Measurements from ENCODE around the gene DRGX. TPM values are rescaled to one million over a fixed set of nuclear protein-coding genes. Genes with fewer than 3 reads are reported as not detected.

Gene DRGX
- total and polyA plus RNA-seq, 2 of the 4 experiments (the other 2 are of a cell fraction): not detected

DNA sequence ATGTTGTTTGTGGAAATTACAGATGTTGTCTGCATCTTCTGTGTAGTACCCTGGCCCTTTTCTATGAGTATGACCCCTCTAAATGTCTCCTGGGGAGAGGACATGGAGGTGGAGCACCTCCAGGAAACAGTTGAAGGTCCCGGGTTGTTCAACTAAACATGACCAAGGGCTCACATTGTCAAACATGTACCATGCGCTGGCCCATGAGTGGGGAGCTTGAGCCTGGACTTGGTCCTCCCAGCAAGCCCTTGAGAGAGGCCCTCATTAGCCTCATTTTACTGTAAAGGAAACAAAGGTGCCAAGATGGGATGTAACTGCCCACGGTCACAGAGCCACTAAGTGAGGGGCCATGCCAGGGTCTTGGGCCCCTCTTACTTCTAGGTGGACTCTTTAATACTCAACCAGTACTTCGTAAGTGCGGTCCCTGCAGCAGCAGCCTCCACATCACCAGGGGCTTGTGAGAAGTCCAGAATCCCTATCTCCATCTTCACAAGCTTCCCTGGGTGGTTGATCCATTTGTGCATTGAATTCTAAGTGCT, 65.7 kb downstream of the DRGX start:
- Histone ChIP-seq H4K8ac (ENCODE audit: low read depth in 2 of 2, low read length in 2 of 2) (no peak overlapping the region), H4K5ac (ENCODE audit: low read depth, low read length) (no peak overlapping the region), H4K20me1 (ENCODE audit: insufficient read depth, low read length) (no peaks in the 10 kb centered on the region), H2AK5ac (ENCODE audit: low read depth, low read length) (no peak overlapping the region), H3K23ac (ENCODE audit: low read depth, low read length) (no peak overlapping the region), H3K9me1 (ENCODE audit: insufficient read depth, low read length) (no peaks in the 10 kb centered on the region), H3K56ac (ENCODE audit: extremely low read depth, insufficient read depth, low read length) (no peak overlapping the region), H4K91ac (ENCODE audit: insufficient read depth, low read depth, low read length) (no peak overlapping the region), H3K18ac (ENCODE audit: low read depth, low read length) (no peak overlapping the region), H3K4me3 (ENCODE audit: insufficient read depth, low read depth, low read length) (no peak overlapping the region), H2AK9ac (replicated peaks; ENCODE audit: low read depth, low read length, poor library complexity) (no peak overlapping the region), H3K4ac (ENCODE audit: low read depth, low read length) (no peak overlapping the region), H3K36me3 (ENCODE audit: control insufficient read depth, insufficient read depth, low read length) (no peaks in the 10 kb centered on the region), H2BK20ac (ENCODE audit: low read depth, low read length) (no peak overlapping the region), H3K27ac (ENCODE audit: insufficient read depth, low read length) (no peak overlapping the region), H3K4me2 (ENCODE audit: low read depth, low read length) (no peak overlapping the region), H2BK120ac (ENCODE audit: low read depth, low read length) (no peak overlapping the region), H2BK15ac (ENCODE audit: low read depth, low read length) (no peak overlapping the region), H3K79me1 (ENCODE audit: low read depth in 1 of 2, low read length in 2 of 2) (no peaks in the 10 kb centered on the region), H2AFZ (replicated peaks; ENCODE audit: low read length, poor library complexity) (no peak overlapping the region), H3K4me1 (ENCODE audit: control insufficient read depth, insufficient read depth, low read length) (no peaks in the 10 kb centered on the region), H3K27me3 (ENCODE audit: control insufficient read depth, insufficient read depth, low read length) (peaks cover 10% of the 10 kb centered on the region), H3K9me3 (ENCODE audit: control insufficient read depth, insufficient read depth, low read length) (no peaks in the 10 kb centered on the region), H3K9ac (ENCODE audit: low read depth, low read length) (no peak overlapping the region), H3K14ac (replicated peaks; ENCODE audit: low read depth, low read length) (no peak overlapping the region), H2BK5ac (ENCODE audit: low read depth, low read length, poor library complexity, severe bottlenecking) (no peak overlapping the region)
- TF ChIP-seq, protein P1, sequence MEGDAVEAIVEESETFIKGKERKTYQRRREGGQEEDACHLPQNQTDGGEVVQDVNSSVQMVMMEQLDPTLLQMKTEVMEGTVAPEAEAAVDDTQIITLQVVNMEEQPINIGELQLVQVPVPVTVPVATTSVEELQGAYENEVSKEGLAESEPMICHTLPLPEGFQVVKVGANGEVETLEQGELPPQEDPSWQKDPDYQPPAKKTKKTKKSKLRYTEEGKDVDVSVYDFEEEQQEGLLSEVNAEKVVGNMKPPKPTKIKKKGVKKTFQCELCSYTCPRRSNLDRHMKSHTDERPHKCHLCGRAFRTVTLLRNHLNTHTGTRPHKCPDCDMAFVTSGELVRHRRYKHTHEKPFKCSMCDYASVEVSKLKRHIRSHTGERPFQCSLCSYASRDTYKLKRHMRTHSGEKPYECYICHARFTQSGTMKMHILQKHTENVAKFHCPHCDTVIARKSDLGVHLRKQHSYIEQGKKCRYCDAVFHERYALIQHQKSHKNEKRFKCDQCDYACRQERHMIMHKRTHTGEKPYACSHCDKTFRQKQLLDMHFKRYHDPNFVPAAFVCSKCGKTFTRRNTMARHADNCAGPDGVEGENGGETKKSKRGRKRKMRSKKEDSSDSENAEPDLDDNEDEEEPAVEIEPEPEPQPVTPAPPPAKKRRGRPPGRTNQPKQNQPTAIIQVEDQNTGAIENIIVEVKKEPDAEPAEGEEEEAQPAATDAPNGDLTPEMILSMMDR (conservative IDR thresholded peaks at IDR 0.05; ENCODE audit: low read depth, low read length): no peak
- TF ChIP-seq, protein P2, sequence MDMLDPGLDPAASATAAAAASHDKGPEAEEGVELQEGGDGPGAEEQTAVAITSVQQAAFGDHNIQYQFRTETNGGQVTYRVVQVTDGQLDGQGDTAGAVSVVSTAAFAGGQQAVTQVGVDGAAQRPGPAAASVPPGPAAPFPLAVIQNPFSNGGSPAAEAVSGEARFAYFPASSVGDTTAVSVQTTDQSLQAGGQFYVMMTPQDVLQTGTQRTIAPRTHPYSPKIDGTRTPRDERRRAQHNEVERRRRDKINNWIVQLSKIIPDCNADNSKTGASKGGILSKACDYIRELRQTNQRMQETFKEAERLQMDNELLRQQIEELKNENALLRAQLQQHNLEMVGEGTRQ (IDR thresholded peaks at IDR 0.05; ENCODE audit: low read depth, low read length): no peak
- no peak for TF ChIP-seq RFX5 (IDR thresholded peaks at IDR 0.05; ENCODE audit: low read depth, low read length)
- TF ChIP-seq CHD1 (IDR thresholded peaks at IDR 0.05; ENCODE audit: low read depth, low read length): no peak
- TF ChIP-seq NFE2L2 (IDR thresholded peaks at IDR 0.05; ENCODE audit: low read depth, low read length): no peak
- no peak for TF ChIP-seq CEBPB (IDR thresholded peaks at IDR 0.05; ENCODE audit: low read depth, low read length)
- no peak for TF ChIP-seq POLR2A (IDR thresholded peaks at IDR 0.05; ENCODE audit: low read depth, low read length)
- no peak for TF ChIP-seq RCOR1 (IDR thresholded peaks at IDR 0.05; ENCODE audit: insufficient replicate concordance, low read length)
- no peak for TF ChIP-seq BHLHE40 (IDR thresholded peaks at IDR 0.05; ENCODE audit: low read depth, low read length)
- TF ChIP-seq SMC3 (IDR thresholded peaks at IDR 0.05; ENCODE audit: low read depth, low read length): no peak
- no peak for TF ChIP-seq RAD21 (IDR thresholded peaks at IDR 0.05; ENCODE audit: low read length)
- CTCF ChIA-PET: no interaction called here
- in situ Hi-C loops (cut with MboI; ENCODE audit: low sequenced_read_pairs): no loop called here
- no peak for DNase-seq
- dilution Hi-C loops (cut with HindIII; ENCODE audit: low sequenced_read_pairs, unreplicated experiment): no loop called here
- ATAC-seq (ENCODE audit: low read depth): no peak
- POLR2A ChIA-PET (ENCODE audit: unreplicated experiment): no interaction called here
- intact Hi-C loops (cut with micrococcal nuclease): no loop called here
- no TSS peak for BruUV-seq (replicated peaks)
- 50% methylated on average over 1 of the region's 5 CpGs; no CpG with 5 or more reads in 1 of the 2 experiments for whole genome bisulfite sequencing, 2 experiments (ENCODE audit: extremely low coverage in 2 of 2, insufficient read length in 1 of 2)

Data from IMR-90 (cell line).